G401.6 (cell line): ENCODE measurements around the gene TRIM8.
"Not testable (repeated sequence)": the region's sequence is repeated elsewhere in the genome, so short reads cannot be mapped to it uniquely, and the experiment has no call there.

Source experiments
- FAIRE-seq: peaks from 2 replicates; lab custom pipeline; 2012; peaks lifted over from hg19 to GRCh38; lab: Jason Lieb, UNC

TRIM8 gene

DNA sequence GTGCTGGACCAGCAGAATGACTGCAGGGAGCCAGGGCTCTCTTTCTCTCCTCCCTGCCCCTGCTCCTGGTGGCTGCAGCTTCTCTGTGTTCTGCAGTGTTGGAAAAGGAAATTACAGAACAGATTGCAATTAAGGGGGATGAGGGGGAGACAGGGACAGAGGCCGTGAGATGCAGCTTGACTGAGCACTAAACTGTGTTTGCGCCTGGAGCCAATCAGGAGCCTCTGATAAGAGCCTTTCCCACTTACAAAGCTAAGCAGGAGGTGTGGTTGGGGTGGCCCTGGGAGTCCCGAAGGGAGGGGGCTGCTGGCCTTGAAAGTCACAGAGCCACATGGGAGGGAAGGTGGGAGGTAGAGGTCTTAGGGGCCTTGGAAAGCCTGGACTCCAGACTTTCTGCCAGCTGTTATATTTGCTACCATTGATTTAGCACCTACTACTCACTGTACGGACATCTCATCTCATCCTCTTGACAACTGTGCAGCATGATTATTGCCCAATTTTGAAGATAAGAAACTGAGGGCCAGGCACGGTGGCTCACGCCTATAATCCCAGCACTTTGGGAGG lies 26.7 kb downstream of the TRIM8 start:
- no peak for FAIRE-seq

- no peak for FAIRE-seq
Measured at GRCh38 chr10:102673236-102673818, 29.0 kb downstream of the TRIM8 start.

DNA sequence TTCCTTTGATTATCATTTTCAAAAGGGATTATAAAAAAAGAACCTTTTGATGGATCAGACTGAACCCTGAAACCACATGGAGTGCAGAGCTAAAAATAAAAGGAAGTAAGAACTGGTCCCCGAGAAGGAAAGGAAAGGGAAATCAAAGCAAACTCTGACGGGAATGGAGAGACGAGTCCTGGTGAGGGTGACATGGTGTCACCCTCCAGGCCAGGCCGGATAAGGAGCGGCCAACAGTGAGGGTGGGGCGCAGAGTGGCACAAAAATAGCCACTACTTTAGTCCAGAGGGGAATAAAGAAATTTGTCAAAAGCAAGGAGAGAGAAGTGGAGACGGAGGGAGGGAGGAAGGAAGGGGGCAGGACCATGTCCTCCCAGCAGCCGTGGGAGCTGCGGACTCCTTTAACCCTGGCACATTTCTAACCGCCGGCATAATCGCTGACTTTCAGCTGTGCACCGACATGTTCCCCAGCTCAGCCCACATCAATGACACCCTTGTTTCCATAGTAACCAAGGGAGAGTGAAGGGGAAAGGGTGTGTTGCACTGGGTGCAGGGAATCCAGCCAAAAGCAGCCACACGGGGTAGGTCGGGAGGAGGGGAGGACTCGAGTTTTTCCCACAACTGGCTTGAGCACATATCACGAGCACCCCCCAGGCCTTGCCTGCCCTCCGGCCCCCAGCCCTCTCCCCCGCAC lies 29.7 kb downstream of the TRIM8 start:
- FAIRE-seq: no peak

DNA sequence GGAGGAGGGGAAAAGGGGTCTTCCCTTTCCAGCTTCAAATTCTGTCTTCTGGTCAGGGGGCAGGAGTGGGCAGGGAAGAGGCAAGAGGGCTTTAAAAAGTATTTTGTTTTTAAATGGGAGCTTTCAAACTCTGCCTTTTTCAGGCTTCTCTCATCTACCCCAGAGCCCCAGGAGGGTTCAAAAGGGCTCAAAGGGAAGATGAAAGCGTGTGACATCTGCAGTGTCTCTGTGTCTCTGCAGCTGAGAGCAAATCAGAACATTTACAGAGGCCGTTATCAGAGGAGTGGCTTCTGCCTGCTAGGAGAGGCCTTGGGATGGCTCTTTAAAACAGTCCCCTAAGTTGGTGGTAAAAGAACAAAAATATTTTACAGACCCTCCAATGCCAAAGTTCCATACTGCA lies 30.3 kb downstream of the TRIM8 start:
- no peak for FAIRE-seq

- no peak for FAIRE-seq
Measured at GRCh38 chr10:102675011-102675665, 30.9 kb downstream of the TRIM8 start.

- FAIRE-seq: no peak
Measured at GRCh38 chr10:102675666-102676533, 31.6 kb downstream of the TRIM8 start.

- FAIRE-seq: no peak
Measured at GRCh38 chr10:102676534-102677315, 32.4 kb downstream of the TRIM8 start.

DNA sequence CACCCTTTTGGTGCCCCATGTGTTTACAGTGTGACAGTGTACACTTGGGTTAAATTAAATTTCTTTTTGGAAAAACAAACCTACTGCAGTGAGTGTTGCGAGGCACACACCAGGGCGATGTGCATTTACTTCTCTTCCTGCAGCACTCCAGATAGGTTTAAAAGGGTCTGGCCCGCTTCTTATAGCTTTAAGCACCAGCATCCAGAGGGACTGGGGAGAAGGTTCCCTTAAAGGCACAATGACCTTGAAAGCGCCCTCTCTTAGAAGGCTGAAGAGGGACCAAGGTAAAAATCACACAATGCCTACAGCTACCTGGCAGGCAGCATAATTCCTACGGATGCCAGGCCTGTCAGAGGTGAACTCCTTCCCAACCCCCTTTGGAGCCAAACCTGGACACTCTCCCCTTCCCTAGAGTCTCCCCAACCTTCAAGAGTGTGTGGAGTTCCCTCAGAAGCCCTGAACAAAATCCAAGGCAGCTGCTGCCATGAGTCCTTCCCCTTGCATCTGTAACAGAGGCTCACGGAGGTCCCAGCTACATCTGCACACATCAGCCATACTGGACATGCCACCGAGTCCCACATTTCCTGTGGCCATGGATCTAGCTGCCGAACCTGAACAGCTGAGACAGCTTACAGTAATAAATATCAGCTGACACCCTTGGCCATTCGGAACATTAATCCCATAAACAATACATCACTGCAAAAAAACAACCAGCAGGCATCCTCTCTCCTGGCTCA lies 33.2 kb downstream of the TRIM8 start:
- no peak for FAIRE-seq

DNA sequence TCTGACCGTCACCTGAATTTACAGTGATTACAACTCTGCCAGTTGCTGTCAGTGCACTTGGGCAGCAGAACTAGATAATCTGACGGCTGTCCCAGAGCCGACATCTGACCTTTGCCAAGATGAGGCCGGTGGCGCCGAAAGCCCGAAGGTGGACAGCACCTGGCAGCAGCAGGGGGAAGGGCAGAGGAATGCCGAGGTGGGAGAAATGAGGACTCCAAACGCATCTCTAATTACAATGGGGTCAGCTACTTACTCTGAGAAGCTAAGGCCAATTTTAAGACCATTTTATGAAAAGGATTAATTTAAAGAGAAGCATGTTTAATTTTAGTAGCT lies 33.8 kb downstream of the TRIM8 start:
- FAIRE-seq: no peak

DNA sequence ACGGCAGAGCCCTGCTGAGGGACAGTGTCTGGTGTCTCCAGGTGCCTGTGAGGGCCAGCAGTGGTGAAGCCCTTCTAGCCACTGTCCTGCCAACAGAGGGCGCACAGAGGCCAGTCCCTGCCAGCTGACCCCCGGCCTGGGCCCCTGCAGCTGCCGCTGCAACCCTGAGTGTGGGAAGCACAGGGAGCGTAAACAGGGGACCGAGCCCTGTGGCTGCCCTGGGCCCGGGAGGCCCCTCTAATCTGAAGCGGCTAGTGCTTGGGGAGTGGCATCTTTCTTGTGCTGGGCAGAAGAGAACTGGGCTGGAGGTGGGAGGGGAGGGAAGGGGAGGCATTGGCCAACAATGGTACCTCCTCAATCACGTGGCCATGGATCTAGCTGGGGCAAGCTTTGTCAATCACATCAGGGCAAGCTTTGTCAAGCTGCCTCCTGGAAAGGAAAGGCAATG lies 34.6 kb downstream of the TRIM8 start:
- peak; percentile 25 for FAIRE-seq

DNA sequence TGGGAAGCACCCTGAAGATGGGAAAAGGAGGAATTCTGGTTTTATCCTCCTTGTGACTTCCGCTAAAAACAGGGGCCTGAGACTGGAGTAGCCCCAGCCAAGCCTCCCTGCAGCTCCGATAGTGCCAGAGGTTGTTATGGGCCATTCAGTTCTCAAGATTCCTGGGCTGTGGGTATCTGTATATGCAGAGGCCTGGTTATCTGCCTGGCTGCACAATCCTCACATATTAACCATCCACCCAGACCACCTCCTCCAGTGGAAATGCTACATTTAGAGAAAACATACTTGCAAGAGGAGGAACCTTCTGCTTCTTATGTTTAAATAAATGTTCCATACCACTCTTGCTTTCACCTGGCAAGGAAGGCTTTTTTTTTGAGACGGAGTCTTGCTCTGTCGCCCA lies 35.3 kb downstream of the TRIM8 start:
- no peak for FAIRE-seq

- no peak for FAIRE-seq
Measured at GRCh38 chr10:102681696-102682095, 37.4 kb downstream of the TRIM8 start.

GRCh38 chr10:102682416-102682815 lies 38.1 kb downstream of the TRIM8 start:
- FAIRE-seq: no peak

DNA sequence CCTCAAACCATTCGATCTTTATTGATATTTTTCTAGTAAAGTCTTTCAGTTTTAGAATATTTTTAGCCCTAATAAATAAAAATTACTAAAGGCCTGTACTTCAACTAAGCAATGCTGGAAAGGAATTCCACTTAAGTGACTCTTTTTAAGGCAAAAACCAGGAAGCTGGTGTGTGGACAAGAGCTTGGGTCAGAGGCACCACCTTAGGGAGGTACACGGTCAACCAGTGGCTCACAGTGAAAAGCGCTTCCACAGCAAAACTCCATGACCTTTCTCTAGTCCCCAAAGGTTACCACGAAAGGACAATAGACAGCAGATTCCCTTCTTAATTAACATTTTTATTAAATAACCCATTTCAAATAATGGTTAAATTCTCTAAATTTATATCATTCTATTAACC lies 38.7 kb downstream of the TRIM8 start:
- FAIRE-seq: no peak

DNA sequence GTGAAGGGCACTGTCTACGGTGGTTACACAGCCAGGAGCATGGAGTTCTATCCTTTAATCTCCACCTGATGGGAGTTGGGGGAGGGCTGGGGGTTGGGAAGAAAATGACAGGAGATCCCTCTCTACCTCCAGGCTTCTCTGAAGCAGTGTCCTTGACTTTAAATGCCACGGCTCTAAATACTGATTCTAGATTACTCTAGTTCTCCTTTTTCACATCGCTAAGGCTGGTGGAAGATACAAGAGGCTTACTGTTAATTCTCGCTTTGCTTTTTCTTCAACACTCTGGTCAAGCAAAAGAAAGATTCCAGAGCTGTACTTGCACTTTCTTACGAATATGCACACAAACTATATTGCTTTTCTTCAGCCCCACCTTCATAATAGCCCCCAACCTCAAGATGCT lies 39.5 kb downstream of the TRIM8 start:
- no peak for FAIRE-seq

DNA sequence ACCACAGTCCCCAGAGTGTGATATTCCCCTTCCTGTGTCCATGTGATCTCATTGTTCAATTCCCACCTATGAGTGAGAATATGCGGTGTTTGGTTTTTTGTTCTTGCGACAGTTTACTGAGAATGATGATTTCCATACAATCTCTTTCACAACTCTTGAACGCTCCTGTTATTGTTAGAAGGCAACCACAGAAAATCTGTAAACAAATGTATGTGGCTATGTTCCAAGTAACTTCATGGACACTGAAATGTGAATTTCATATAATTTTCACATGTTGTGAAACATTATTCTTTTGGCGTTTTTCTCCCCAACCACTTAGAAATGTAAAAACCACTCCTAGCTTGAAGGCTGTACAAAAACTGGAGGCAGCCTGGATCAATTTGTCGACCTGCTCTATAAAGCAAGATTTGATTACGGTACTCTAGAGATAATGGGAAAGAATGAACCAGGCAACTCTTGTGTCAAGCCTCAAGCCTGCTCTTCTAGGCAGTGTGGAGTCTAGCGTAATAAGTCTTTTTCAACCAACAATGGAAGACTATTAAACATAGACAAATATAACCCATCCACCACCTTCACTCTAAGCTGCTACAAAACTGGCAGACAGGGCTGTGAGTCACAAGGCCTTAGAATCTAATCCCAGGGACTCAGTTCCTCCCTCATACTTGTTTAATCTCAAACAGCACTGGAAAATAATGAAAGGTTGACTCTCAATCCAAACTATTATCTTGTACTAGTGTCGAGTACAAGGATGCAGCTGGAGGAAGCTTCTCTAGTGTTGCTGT lies 47.2 kb downstream of the TRIM8 start:
- FAIRE-seq: no peak

GRCh38 chr10:102695401-102695800 lies 51.1 kb downstream of the TRIM8 start:
- FAIRE-seq: not testable (repeated sequence)

DNA sequence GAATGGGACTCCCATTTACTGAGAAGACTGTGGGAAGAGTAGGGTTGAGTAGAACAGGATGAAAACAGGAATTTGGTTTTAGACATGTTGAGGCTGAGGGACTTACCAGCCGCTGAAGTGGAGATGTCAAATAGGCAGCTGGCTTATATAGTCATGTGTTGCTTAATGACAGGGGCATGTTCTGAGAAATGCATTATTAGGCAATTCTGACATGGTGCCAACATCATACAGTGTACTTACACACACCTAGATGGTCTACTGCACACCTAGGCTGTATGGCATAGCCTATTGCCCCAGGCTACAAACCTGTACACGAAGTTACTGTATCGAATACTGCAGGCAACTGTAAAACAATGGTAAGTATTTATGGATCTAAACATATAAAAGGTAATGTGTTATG lies 52.5 kb downstream of the TRIM8 start:
- FAIRE-seq: no peak

DNA sequence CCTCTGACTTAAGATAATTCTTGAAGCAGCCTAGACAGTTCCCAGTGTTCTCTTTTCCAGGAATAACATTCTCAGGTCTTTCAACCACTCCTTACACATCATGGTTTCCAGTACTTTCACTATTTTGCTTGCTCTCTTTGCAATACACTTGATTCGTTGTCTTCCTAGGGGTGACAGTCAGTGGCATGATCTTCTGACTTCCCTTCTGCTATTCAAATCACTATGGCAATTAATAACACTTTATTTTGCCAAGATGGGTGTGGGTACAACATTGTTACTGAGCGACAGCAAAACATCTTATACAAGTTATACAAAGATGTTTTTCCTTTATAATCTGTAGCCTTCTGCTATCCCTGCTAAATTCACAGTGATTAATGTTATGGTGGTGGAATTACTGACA lies 54.6 kb downstream of the TRIM8 start:
- FAIRE-seq: no peak

- FAIRE-seq: peak; percentile 39
Measured at GRCh38 chr10:102701272-102701671, 57.0 kb downstream of the TRIM8 start.
